Measurements from ENCODE around the gene RNF40.

- TF ChIP-seq, protein P1, sequence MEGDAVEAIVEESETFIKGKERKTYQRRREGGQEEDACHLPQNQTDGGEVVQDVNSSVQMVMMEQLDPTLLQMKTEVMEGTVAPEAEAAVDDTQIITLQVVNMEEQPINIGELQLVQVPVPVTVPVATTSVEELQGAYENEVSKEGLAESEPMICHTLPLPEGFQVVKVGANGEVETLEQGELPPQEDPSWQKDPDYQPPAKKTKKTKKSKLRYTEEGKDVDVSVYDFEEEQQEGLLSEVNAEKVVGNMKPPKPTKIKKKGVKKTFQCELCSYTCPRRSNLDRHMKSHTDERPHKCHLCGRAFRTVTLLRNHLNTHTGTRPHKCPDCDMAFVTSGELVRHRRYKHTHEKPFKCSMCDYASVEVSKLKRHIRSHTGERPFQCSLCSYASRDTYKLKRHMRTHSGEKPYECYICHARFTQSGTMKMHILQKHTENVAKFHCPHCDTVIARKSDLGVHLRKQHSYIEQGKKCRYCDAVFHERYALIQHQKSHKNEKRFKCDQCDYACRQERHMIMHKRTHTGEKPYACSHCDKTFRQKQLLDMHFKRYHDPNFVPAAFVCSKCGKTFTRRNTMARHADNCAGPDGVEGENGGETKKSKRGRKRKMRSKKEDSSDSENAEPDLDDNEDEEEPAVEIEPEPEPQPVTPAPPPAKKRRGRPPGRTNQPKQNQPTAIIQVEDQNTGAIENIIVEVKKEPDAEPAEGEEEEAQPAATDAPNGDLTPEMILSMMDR (IDR thresholded peaks at IDR 0.05; ENCODE audit: insufficient read depth, low read depth, low read length): no peak
- TF ChIP-seq EZH2 (IDR thresholded peaks at IDR 0.05; ENCODE audit: insufficient read depth, low read length): no peak
These were observed 32.5 kb downstream of the RNF40 start for GRCh38 chr16:30794634-30795033.
